Tibial artery (tissue), 4 donors: ENCODE measurements around the gene CACNA1I.

ENCODE experiments used
- DNase-seq, 2 donors: peaks; one replicate each; pipeline ENCODE4 v3.0.0-alpha.2; 2019
- H3K27ac ChIP-seq, 2 donors: fragments of 200-600 bp; sonication (generic) in 1 of 2; 1 replicate in 1 of 2; 2 replicates in 1 of 2; pipeline ENCODE4 v1.5.1; 2018 to 2019; ENCODE audit warnings: mild to moderate bottlenecking in 1 of 2
- H3K27me3 ChIP-seq, 2 donors: fragments of 200-600 bp; sonication (generic) in 1 of 2; one replicate each; pipeline versions ENCODE4 v1.5.1 to v1.6.0; 2016 to 2019
- H3K36me3 ChIP-seq, 3 donors: fragments of 200-600 bp; sonication (generic) in 2 of 3; one replicate each; pipeline ENCODE4 v1.5.1; 2016 to 2019; ENCODE audit warnings: mild to moderate bottlenecking in 2 of 3
- H3K4me1 ChIP-seq, 4 donors: fragments of 200-600 bp; sonication (generic) in 2 of 4; 1 replicate in 3 of 4; 2 replicates in 1 of 4; pipeline ENCODE4 v1.5.1; 2016 to 2019
- H3K4me3 ChIP-seq, 2 donors: fragments of 200-600 bp; sonication (generic) in 1 of 2; 1 replicate in 1 of 2; 2 replicates in 1 of 2; pipeline ENCODE4 v1.5.1; 2018 to 2019; ENCODE audit warnings: mild to moderate bottlenecking in 2 of 2
- H3K9me3 ChIP-seq, 3 donors: fragments of 200-600 bp; sonication (generic) in 1 of 3; one replicate each; pipeline ENCODE4 v1.5.1; 2016 to 2019
- CTCF ChIP-seq, 2 experiments: fragments of 200-600 bp in 1 of 2; fragments of 450-650 bp in 1 of 2; IDR thresholded peaks; one replicate each; pipeline ENCODE4 v1.5.1; 2017 to 2019; ENCODE audit warnings: antibody characterized with exemption in 2 of 2, mild to moderate bottlenecking in 1 of 2, moderate library complexity in 1 of 2
- intact Hi-C: fragments of 100-400 bp; cut with DNase I; formaldehyde crosslinking; loops from one replicate; pipeline ENCODE4 v1.15.0; 2023; ENCODE audit warnings: low total_unique reads

CACNA1I gene

DNA sequence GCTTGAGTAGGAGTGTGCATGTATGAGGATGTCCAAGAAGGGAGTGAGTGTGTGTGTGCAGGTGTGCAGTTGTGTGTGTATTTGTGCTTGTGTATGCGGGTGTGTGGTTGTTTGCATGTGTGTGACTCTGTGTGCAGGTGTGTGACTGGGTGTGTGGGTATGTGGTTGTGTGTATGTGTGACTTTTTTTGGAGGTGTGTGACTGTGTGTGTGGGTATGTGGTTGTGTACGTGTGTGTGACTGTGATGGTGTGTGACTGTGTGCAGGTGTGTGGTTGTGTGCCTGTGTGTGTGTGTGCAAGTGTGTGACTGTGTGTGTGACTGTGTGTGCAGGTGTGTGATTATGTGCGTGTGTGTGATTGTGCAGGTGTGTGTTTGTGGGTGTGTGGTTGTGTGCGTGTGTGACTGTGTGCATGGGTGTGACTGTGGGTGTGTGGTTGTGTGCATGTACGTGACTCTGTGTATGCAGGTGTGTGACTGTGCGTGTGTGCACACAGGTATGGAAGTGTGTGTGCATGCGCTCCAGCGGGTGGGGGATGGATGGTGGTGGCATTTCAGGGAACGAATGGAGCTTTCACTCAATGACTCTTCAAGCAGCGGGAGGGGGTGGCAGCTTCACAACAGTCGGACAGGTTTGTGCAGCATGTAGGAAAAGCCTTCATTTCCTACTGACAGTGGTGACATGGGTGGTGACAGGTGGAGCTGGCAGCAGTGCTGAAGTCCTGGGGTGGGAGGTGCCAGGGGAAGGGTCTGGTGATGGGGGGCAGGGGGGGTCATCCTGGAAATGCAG is 47.6 kb downstream of the CACNA1I start:
- Histone ChIP-seq H3K9me3 (no peaks in the 10 kb centered on the region), H3K4me3 (no peak overlapping the region), H3K27ac (no peak overlapping the region), H3K36me3 (no peaks in the 10 kb centered on the region), H3K4me1 (peaks cover 0 to 5% (median 0%) of the 10 kb centered on the region in 4 donors), H3K27me3 (peaks cover 0 to 82% of the 10 kb centered on the region in 2 donors)
- no peak for DNase-seq
- intact Hi-C loops: no loop called here
- no peak for TF ChIP-seq CTCF (IDR thresholded peaks at IDR 0.05)

DNA sequence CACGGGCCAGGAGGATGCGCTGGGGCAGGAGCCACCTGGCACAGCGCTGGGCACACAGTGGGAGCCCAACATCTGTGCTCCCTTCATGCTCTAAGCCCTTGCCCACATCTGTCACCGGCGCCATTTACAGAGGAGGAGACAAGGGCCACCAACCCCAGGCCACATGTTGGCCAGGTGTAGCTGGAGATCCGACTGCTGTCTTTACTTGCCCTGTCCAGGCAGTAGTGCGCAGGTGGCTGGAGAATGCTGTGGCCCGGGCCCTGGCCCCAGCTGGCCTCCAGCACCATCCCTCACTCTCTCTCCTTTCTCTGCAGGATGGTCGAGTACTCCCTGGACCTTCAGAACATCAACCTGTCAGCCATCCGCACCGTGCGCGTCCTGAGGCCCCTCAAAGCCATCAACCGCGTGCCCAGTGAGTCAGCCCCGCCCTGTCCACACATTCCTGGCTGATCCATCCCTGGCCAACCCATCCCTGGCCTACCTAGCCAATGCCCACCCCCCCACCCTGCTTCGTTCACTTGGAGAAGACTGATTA is 48.5 kb downstream of the CACNA1I start:
- H3K36me3 ChIP-seq: no peaks in the 10 kb centered on the region
- H3K9me3 ChIP-seq: no peaks in the 10 kb centered on the region
- H3K27me3 ChIP-seq: peaks cover 0 to 89% of the 10 kb centered on the region in 2 donors
- DNase-seq: no peak
- peaks cover 0 to 5% (median 0%) of the 10 kb centered on the region in 4 donors for H3K4me1 ChIP-seq
- H3K27ac ChIP-seq: no peak overlapping the region
- TF ChIP-seq CTCF (IDR thresholded peaks at IDR 0.05): no peak
- no peak overlapping the region for H3K4me3 ChIP-seq
- intact Hi-C loops: no loop called here

GRCh38 chr22:39620924-39621690 is 50.6 kb downstream of the CACNA1I start:
- H3K9me3 ChIP-seq: no peaks in the 10 kb centered on the region
- H3K27ac ChIP-seq: no peak overlapping the region
- H3K36me3 ChIP-seq: no peaks in the 10 kb centered on the region
- H3K4me3 ChIP-seq: no peak overlapping the region
- no peak for TF ChIP-seq CTCF (IDR thresholded peaks at IDR 0.05)
- H3K27me3 ChIP-seq: peaks cover 0 to 89% of the 10 kb centered on the region in 2 donors
- no peak for DNase-seq
- intact Hi-C loops: no loop called here
- H3K4me1 ChIP-seq: peaks cover 0 to 5% (median 0%) of the 10 kb centered on the region in 4 donors

DNA sequence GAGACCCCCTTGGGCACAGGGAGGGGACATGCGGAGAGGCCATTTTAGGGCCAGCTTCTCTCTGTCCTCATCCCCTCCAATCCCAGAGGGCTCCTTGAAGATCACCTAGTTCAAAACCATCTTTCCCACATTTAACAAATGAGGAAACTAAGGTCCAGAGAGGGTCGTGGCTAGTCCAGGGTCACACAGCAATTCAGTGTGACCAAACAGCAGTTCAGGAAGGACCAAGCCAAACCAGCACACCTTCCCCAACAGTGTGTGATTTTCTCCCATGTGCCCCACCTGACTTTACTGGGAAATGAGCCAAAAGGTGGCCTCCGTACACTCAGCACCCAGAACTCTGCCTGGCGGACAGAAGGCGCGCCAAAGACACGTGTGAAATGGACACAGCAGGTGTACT is 51.3 kb downstream of the CACNA1I start:
- H3K4me3 ChIP-seq: no peak overlapping the region
- intact Hi-C loops: no loop called here
- H3K4me1 ChIP-seq: peaks cover 0 to 5% (median 0%) of the 10 kb centered on the region in 4 donors
- no peak for TF ChIP-seq CTCF (IDR thresholded peaks at IDR 0.05)
- peaks cover 0 to 92% of the 10 kb centered on the region in 2 donors for H3K27me3 ChIP-seq
- H3K27ac ChIP-seq: no peak overlapping the region
- DNase-seq: no peak
- H3K36me3 ChIP-seq: no peaks in the 10 kb centered on the region
- no peaks in the 10 kb centered on the region for H3K9me3 ChIP-seq

GRCh38 chr22:39622881-39623367 is 52.4 kb downstream of the CACNA1I start:
- H3K4me3 ChIP-seq: no peak overlapping the region
- no peaks in the 10 kb centered on the region for H3K36me3 ChIP-seq
- H3K27me3 ChIP-seq: peaks cover 0 to 92% of the 10 kb centered on the region in 2 donors
- no peak for DNase-seq
- H3K9me3 ChIP-seq: no peaks in the 10 kb centered on the region
- intact Hi-C loops: no loop called here
- no peak overlapping the region for H3K27ac ChIP-seq
- no peaks in the 10 kb centered on the region for H3K4me1 ChIP-seq
- TF ChIP-seq CTCF (IDR thresholded peaks at IDR 0.05): peak in 1 of 2 experiments; percentile 17
